Esophagus mucosa (tissue), 1 donor: ENCODE data around the gene LPIN2. TPM values are rescaled to one million over a fixed set of nuclear protein-coding genes. Genes with fewer than 3 reads are reported as not detected.
"Not testable (repeated sequence)": the region's sequence is repeated elsewhere in the genome, so short reads cannot be mapped to it uniquely, and the experiment has no call there.

Experiments
- ATAC-seq: fragments of 200-7000 bp; cut with Tn5 transposase; one replicate; pipeline ENCODE4 v1.9.1; 2020
- total RNA-seq: library from RNA; stranded (reverse); gene quantifications from one replicate; pipeline ENCODE4 v1.2.4, GENCODE V29; 2023
- donor health status: DM: yes; HTN: yes; CAD: no.

LPIN2 gene
- total RNA-seq, 1 donor from 2014 or later, result 6.9 TPM

DNA sequence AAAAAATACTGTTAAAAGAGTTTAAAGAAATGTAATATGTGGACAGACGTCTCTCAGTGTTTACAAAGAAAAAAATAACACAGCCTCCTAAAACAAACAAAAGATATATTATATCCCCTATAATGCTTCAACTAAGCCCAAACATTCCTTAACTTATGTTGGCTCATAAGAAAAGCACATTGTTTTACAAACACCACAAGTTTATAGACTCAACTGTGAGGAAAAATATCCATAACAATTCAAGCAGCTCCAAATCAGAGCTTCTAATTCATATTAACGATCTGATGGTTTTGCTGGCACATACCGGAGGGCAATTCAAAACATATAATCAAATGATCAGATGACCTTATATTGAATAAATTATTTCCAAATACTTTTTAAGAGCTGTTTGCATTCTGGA lies 5.5 kb downstream of the LPIN2 start:
- no peak for ATAC-seq

- ATAC-seq, result no peak
These were observed 7.5 kb downstream of the LPIN2 start for GRCh38 chr18:3005462-3005861.

- ATAC-seq, result not testable (repeated sequence)
These were observed 9.2 kb downstream of the LPIN2 start for GRCh38 chr18:3003766-3004165.

DNA sequence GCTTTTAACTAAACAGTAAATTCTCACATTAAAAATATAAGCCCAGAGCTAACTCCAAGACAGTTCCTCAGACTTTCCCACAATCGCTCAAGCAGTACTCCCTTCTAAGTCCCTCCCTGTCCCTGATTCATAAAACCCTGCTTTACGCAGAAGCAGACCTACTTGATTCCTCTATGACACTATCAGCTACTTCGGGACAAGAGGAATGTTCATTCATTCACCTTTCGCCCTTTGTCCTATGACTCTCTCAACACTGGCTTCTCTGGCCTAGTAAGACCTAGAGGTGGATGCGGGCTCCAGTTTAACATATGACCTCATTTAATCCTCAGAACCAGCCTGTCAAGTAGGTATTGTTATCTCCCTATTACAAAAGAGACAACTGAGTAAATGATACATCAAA lies 10.2 kb downstream of the LPIN2 start:
- ATAC-seq, result peak; percentile 79

DNA sequence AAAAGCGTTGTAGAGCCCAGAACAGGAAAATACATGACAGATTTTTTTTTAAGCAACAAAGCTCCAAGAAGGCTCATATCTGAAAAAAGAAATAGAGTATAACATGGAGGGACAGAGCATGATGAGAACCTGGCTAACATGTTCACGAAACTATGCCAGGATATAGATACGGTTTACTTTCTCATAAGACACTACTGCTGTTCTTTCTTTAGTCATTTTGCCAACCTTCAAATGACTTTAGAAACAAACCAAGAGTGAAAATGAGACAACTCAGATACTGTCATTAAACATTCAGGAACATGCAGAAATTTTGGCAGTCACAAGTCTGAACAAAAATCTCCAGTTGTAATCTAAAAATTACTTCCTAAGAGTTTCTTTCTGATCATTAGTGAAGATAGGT lies 14.3 kb downstream of the LPIN2 start:
- ATAC-seq, result no peak

- ATAC-seq, result no peak
These were observed 14.9 kb downstream of the LPIN2 start for GRCh38 chr18:2997846-2998564.

DNA sequence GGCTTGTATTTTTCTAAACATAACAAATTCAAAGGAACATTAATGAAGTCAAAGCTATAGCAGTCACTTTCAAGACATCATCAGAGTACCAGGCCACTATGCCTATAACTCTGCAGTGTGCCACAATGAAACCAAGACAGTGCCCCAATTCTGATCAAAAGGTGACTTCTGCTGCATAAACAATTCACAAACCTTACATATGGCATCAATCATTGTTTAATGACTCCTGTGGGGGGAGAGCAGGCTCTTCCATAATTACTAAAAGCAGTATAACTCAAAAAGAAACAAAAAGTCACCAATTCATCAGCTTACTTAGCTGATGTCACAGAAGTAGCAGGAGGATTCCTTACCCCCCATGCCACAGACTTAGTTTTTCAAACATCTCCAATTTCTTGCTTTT lies 15.5 kb downstream of the LPIN2 start:
- ATAC-seq, result no peak

GRCh38 chr18:2994603-2995432 lies 18.1 kb downstream of the LPIN2 start:
- ATAC-seq, result peak; percentile 69

GRCh38 chr18:2994020-2994589 lies 18.8 kb downstream of the LPIN2 start:
- ATAC-seq, result no peak

- ATAC-seq, result no peak
These were observed 19.7 kb downstream of the LPIN2 start for GRCh38 chr18:2992995-2993877.

- no peak for ATAC-seq
These were observed 21.8 kb downstream of the LPIN2 start for GRCh38 chr18:2990956-2991640.

DNA sequence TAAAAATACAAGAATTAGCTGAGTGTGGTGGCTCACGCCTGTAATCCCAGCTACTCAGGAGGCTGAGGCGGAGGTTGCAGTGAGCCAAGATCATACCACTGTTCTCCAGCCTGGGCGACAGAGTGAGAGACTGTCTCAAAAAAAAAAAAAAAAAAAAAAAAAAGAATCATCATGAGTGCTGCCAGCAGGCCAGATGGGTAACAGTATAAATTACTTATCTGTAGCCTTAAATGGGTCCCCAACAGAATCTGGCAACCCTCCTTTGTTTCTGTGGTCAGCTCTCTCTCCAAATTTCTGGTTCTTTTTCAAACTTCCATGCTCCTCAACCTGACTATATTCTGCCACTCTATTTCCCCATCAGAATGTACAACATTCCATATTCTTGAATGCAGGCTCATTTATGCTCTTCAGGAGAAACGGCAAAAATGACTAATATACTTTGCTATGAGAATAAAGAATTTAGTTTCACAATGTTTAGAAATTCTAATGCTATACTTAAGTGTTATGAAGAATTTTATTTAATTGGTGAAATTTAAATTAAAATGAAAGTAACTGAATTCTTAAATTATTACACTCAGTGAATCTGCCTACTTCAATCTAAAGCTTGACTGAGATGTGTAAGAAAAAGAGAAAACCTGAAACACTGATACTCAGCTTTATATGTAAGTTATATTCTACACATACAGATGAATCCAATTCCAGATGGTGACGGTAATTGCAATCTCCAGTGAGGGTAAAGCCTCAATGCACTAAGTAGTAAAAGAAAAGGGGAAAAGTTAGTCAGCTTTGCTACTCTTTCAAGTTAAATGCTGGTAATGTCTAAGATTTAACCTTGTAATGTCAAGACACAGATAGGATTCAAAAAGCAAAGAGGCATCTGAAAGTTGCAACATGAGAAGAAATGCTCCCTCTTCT lies 24.8 kb downstream of the LPIN2 start:
- no peak for ATAC-seq

DNA sequence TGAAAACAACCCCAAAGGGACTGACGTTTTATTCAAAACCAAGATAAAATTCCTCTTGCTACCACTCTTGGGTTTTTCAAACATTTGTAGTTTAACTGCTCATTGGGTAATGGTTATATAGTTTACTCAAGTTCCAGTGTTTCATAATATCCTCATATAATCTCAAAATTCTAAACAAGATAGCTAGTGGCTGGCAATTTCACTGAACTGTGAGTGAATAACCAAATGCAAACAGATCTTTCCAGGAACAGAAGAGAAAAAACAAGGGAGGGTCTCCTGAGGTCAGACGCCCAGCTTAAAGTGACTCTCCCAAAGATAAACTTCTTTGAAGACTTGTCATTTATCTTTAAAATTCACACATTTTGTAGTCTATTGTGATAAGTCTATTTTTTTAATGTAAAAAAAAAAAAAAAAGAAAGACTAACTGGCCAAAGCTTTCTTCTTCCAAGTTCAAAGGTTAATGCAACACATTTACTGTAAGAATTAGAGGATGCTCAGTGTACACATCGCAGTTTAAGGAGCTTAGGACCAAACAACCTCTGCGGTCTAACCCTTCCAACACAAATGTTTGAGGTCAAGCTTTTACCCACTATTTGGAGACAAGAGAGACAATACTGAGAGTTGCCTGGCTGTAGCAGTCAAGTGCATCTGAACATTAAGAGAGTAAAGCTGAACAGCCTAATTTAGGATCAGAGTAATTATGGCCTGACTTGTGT lies 26.6 kb downstream of the LPIN2 start:
- no peak for ATAC-seq

DNA sequence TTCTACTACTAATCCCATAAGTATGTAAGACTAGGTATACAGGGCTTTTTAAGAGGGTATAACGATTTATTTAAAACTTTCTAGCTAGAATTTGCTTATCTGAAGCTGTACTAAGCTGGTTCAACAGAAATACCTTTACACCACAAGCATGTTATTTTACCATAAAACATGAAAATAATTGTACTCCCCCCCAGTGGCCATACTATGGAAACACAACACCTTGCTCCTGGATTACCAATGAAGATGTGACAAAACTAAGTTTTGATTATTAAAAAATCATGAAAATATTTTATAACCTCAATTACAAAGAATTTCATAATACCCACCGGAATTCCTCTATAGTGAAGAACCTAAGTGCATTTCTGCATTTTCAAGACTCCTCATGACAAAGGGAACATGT lies 27.3 kb downstream of the LPIN2 start:
- peak; percentile 26 for ATAC-seq

GRCh38 chr18:2984703-2985261 lies 28.2 kb downstream of the LPIN2 start:
- ATAC-seq, result peak; percentile 61

GRCh38 chr18:2984091-2984490 lies 28.9 kb downstream of the LPIN2 start:
- no peak for ATAC-seq

DNA sequence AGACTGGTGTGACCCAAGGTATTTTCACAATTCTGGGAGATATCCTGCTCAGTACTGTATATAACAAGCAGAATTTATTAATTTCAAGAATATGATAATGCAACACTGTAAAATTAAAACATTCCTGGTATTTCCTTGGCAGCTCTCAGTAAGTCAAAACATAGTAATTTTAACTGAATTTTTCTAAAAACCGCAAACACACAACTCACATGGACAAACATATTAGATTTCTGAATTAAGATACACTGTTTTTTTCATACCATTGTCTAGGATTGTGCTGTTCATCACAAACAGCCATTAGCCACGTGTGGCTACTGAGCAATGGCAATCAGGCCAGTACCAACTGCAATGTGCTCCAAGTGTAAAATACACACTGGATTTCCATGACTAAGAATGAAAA lies 29.6 kb downstream of the LPIN2 start:
- ATAC-seq, result no peak

DNA sequence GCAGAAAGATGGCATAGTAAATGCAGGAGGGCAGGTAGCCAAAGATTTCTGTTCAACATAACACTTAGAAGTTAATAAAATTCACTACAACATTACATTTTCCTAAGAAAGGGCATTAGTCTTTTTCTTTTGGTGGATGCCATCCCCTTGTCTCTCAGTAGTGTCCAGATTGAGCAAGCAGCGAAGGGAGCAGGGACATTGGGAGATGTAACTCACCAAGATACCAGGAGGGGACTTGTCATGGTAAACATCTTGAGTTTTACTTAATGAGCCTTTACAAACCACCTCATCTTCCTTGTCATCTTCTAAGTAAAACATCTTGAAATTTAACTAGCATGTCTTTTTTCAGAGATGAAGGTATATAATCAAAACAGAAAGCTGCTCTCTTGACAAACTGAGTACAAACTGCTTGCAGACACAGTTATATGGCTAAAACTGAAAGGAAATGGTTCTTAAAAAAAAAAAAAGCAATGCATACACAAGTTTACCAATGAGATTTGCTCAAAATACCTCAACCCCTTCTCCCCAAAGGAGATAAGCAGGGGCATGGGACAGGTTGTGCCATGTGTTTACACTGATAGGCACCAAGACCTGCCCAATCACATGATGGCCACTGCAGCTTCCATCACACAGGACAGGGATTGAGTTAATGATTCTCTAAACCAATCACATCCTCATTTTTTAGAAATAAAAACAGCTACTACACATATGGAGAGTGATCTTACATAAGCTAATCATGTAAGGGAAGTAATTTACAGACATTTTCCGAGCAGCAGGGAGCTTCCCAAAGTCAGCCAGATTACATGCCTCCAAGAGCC lies 30.3 kb downstream of the LPIN2 start:
- ATAC-seq, result no peak

DNA sequence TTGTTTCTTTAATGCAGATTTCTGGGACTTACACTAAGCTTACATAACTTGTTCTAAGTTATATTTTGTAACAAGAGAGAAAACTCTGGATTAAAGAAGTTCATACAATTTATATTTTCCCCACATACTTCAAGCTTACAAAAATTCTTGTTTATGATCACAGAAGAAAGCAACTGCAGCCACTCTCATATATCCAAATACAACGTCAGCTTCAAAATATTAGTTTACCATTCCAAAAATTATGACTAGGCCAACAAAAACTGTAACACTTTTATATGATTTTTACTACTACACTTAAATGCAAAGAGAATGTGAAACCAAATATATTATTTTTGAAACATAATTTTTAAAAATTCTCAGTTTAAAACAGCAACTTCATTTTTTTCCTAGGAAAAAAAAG lies 30.9 kb downstream of the LPIN2 start:
- no peak for ATAC-seq
